Activated T-cell treated with anti-CD3 and anti-CD28 coated beads, Interleukin-2, amount 50 U/mL, for 4 hours (primary cell): ENCODE results near the gene ELMO1. TPM values are rescaled to one million over a fixed set of nuclear protein-coding genes. Genes with fewer than 3 reads are reported as not detected.

ENCODE experiments used
- ATAC-seq, 2 donors: fragments of 200-7000 bp; cut with Tn5 transposase; one replicate each; pipeline ENCODE4 v1.10.0; 2021
- DNase-seq: peaks from one replicate; pipeline ENCODE4 v3.0.0-alpha.2; 2020
- H3K27me3 Mint-ChIP-seq: one replicate; pipeline ENCODE4 v1.8.0; 2021; ENCODE audit warnings: low read depth, mixed read lengths
- H3K36me3 Mint-ChIP-seq: one replicate; pipeline ENCODE4 v1.8.0; 2022; ENCODE audit warnings: mixed read lengths; ENCODE audit not compliant: insufficient read depth
- H3K4me1 Mint-ChIP-seq: one replicate; pipeline ENCODE4 v1.8.0; 2021; ENCODE audit warnings: low read depth, mixed read lengths
- H3K4me3 Mint-ChIP-seq: one replicate; pipeline ENCODE4 v1.8.0; 2021; ENCODE audit warnings: mild to moderate bottlenecking, moderate library complexity, mixed read lengths
- H3K9me3 Mint-ChIP-seq: one replicate; pipeline ENCODE4 v1.8.0; 2021; ENCODE audit warnings: mixed read lengths
- total RNA-seq, 3 donors: library from RNA; stranded (reverse); gene quantifications; one replicate each; pipeline ENCODE4 v1.2.1, GENCODE V29; 2021

Gene ELMO1
- total RNA-seq, 3 donors from 2014 or later: 117 to 137 (median 118) TPM

GRCh38 chr7:37481154-37481553 is 32.5 kb upstream of the ELMO1 start:
- Mint-ChIP-seq H3K27me3 (peaks cover 5% of the 10 kb centered on the region), H3K4me3 (no peak overlapping the region), H3K9me3 (peaks cover 5% of the 10 kb centered on the region), H3K4me1 (no peaks in the 10 kb centered on the region), H3K36me3 (no peaks in the 10 kb centered on the region)
- ATAC-seq (no peak), DNase-seq (no peak)

- Mint-ChIP-seq H3K4me3 (no peak overlapping the region), H3K4me1 (no peaks in the 10 kb centered on the region), H3K27me3 (peaks cover 7% of the 10 kb centered on the region), H3K9me3 (peaks cover 5% of the 10 kb centered on the region), H3K36me3 (no peaks in the 10 kb centered on the region)
- no peak for DNase-seq
- no peak for ATAC-seq
Measured at GRCh38 chr7:37480041-37481031, 31.7 kb upstream of the ELMO1 start.

DNA sequence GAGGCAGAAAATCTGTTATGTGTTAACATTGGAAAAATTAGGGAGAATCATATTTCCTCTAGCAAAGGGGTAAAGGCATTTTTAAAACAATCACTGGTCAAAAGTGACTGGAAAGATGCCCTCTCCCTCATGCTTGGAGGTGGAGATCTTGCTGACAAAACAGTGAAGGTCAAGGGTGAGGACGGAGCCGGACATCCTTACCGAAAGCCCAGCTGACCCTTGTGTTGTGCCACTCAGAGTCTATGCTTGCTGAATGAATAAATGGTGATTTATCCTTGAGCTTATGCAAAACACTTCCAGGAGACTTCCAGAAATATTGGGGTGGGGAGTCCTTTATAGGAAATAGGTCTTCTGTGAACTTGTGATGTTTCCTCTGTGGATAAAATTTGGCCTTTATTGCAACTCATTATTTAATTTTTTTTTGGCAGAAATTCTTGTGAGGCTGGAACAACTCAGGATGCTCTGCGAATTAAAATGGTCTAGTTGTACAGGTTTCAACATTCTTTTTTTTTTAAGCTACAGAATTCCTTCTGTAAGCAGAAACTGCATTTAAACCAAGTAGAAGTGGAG is 28.3 kb upstream of the ELMO1 start:
- H3K4me3 Mint-ChIP-seq: no peak overlapping the region
- DNase-seq (no peak), ATAC-seq (no peak)
- H3K27me3 Mint-ChIP-seq: peaks cover 19% of the 10 kb centered on the region
- peaks cover 5% of the 10 kb centered on the region for H3K9me3 Mint-ChIP-seq
- no peaks in the 10 kb centered on the region for H3K36me3 Mint-ChIP-seq
- H3K4me1 Mint-ChIP-seq: no peaks in the 10 kb centered on the region

- H3K27me3 Mint-ChIP-seq: peaks cover 19% of the 10 kb centered on the region
- peaks cover 5% of the 10 kb centered on the region for H3K9me3 Mint-ChIP-seq
- no peaks in the 10 kb centered on the region for H3K4me1 Mint-ChIP-seq
- H3K4me3 Mint-ChIP-seq: no peak overlapping the region
- DNase-seq: no peak
- no peaks in the 10 kb centered on the region for H3K36me3 Mint-ChIP-seq
- ATAC-seq: no peak
Measured at GRCh38 chr7:37476428-37476827, 27.8 kb upstream of the ELMO1 start.

DNA sequence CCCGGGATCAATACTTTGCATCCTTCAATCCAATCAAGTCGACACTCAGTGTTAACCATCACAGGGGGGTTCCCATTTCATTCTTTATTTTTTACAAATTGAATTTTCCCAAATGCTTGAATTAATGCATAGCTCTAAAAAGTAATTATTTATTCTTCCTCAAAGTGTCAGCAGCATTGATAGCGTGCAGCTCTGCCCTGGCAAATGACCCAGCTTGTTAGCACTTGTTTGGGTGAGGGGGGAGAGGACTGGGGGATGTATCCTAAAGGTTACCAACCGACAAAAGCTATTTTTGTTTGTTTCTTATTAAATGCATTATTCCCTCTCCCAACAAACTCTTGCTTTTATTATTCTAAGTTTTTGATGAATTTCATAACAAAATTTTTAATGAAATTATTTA is 27.0 kb upstream of the ELMO1 start:
- Mint-ChIP-seq H3K9me3 (peaks cover 5% of the 10 kb centered on the region), H3K27me3 (peaks cover 18% of the 10 kb centered on the region), H3K4me1 (no peaks in the 10 kb centered on the region), H3K4me3 (no peak overlapping the region), H3K36me3 (no peaks in the 10 kb centered on the region)
- DNase-seq (no peak), ATAC-seq (no peak)

- H3K4me1 Mint-ChIP-seq: no peaks in the 10 kb centered on the region
- no peaks in the 10 kb centered on the region for H3K36me3 Mint-ChIP-seq
- H3K4me3 Mint-ChIP-seq: no peak overlapping the region
- H3K27me3 Mint-ChIP-seq: peaks cover 21% of the 10 kb centered on the region
- DNase-seq (no peak), ATAC-seq (no peak)
- H3K9me3 Mint-ChIP-seq: no peaks in the 10 kb centered on the region
Measured at GRCh38 chr7:37471619-37472018, 23.0 kb upstream of the ELMO1 start.

DNA sequence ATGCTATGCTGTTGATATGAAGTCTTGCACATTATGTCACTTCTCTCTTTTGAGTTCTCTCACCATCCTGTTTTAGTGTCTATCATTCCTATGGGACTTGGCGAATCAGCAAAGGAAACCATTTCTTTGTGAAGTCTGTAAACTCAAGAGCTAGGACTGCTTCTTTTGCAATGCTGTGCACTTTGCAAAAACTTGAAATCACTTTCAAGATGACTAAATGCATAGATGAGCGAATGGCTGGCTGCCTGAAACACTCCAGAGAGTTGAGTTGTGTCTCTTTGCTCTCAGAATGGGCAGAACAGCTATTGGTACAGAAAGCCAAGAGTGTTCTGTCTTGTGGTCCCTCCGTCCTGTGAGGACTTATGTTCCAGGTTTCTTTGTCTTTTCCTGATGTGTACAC is 18.3 kb upstream of the ELMO1 start:
- H3K4me3 Mint-ChIP-seq: no peak overlapping the region
- ATAC-seq (peak; percentile 37 to 50), DNase-seq (no peak)
- no peaks in the 10 kb centered on the region for H3K36me3 Mint-ChIP-seq
- peaks cover 18% of the 10 kb centered on the region for H3K27me3 Mint-ChIP-seq
- H3K4me1 Mint-ChIP-seq: no peaks in the 10 kb centered on the region
- no peaks in the 10 kb centered on the region for H3K9me3 Mint-ChIP-seq

DNA sequence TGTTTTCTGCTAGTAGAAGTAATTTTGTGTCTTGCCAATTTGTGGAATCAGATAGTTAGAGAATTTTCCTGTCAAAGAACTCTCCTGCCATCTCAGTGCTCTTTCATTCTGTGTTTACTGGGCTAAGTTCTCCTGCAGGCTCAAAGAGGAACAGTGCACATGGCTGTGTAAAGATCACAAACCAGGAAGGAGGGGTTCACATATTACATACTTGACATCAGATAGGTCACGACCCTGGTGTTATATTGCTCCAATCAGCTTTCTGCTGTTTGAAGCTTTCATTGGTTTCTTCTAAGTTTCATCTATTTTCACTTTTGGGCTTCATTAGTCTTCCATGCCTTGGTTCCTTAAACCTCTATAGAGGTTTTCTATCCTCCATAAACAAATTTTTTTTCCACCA is 13.5 kb upstream of the ELMO1 start:
- DNase-seq (no peak), ATAC-seq (no peak)
- no peak overlapping the region for H3K4me3 Mint-ChIP-seq
- H3K9me3 Mint-ChIP-seq: no peaks in the 10 kb centered on the region
- H3K36me3 Mint-ChIP-seq: no peaks in the 10 kb centered on the region
- H3K4me1 Mint-ChIP-seq: no peaks in the 10 kb centered on the region
- H3K27me3 Mint-ChIP-seq: peaks cover 15% of the 10 kb centered on the region

GRCh38 chr7:37455081-37455480 is 6.4 kb upstream of the ELMO1 start:
- ATAC-seq (no peak), DNase-seq (no peak)
- no peaks in the 10 kb centered on the region for H3K9me3 Mint-ChIP-seq
- no peak overlapping the region for H3K4me3 Mint-ChIP-seq
- H3K27me3 Mint-ChIP-seq: peaks cover 4% of the 10 kb centered on the region
- no peaks in the 10 kb centered on the region for H3K36me3 Mint-ChIP-seq
- peaks cover 3% of the 10 kb centered on the region for H3K4me1 Mint-ChIP-seq

GRCh38 chr7:37452346-37452745 is 3.7 kb upstream of the ELMO1 start:
- H3K27me3 Mint-ChIP-seq: peaks cover 2% of the 10 kb centered on the region
- peaks cover 2% of the 10 kb centered on the region for H3K36me3 Mint-ChIP-seq
- no peaks in the 10 kb centered on the region for H3K9me3 Mint-ChIP-seq
- DNase-seq (no peak), ATAC-seq (no peak)
- peaks cover 19% of the 10 kb centered on the region for H3K4me1 Mint-ChIP-seq
- H3K4me3 Mint-ChIP-seq: no peak overlapping the region

DNA sequence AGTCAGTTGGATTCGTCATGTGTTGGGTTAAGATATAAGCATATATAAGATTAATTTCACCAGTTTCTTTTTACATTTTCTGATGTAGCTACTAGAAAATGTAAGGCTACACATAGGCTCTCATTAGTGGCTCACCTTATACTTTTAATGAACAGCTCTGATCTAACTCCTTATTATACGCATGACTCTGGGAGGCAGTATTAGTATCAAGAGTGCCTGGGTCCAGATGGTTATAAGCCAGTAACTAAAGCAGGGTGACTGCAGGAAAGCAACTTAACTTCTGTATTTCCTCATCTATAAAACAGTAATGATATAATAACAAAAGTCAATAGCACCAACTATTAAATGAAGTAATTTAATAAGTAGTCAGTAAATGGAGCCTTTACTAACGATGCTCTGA is 1.4 kb upstream of the ELMO1 start:
- H3K36me3 Mint-ChIP-seq: peaks cover 7% of the 10 kb centered on the region
- H3K4me1 Mint-ChIP-seq: peaks cover 40% of the 10 kb centered on the region
- no peaks in the 10 kb centered on the region for H3K27me3 Mint-ChIP-seq
- DNase-seq (no peak), ATAC-seq (no peak)
- H3K9me3 Mint-ChIP-seq: no peaks in the 10 kb centered on the region
- H3K4me3 Mint-ChIP-seq: peak overlapping the region; percentile 95

GRCh38 chr7:37449621-37450020 is 957 bp upstream of the ELMO1 start:
- H3K27me3 Mint-ChIP-seq: no peaks in the 10 kb centered on the region
- DNase-seq: no peak
- H3K9me3 Mint-ChIP-seq: no peaks in the 10 kb centered on the region
- ATAC-seq: no peak
- H3K36me3 Mint-ChIP-seq: peaks cover 11% of the 10 kb centered on the region
- H3K4me1 Mint-ChIP-seq: peaks cover 44% of the 10 kb centered on the region
- peak overlapping the region; percentile 95 for H3K4me3 Mint-ChIP-seq

DNA sequence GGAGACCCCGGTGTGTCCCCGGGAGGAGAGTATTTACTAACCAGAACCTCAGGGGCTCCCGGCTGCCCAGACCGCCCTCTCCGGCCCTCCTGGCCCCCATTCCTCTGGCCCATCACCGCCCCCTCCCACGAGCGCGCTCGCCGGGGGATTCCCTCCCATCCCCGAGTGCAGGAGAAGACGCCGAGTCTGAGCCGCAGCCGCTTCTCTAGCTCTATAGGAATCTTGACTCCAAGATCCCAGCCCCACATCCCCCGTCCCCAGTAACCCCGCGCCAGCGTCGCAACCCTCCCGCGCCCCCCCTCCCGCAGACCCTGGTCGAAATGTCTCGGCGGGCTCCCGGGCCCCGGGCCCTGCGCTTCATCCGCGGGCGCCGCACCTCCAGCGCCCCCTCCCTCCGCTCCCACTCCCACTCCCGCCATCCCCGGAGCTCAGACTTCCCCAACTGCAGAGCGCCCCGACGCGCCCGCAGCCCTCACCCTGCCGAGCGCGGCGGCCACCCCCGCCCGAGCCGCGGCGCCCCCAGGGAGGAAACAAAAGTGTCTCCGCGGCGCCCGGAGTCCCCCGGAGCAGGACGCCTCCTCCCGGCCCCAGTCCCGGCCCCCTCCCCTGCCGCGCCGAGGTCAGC is 541 bp downstream of the ELMO1 start:
- ATAC-seq (peak; percentile 34), DNase-seq (peak; percentile 34)
- no peaks in the 10 kb centered on the region for H3K9me3 Mint-ChIP-seq
- peaks cover 17% of the 10 kb centered on the region for H3K36me3 Mint-ChIP-seq
- H3K4me1 Mint-ChIP-seq: peaks cover 56% of the 10 kb centered on the region
- no peaks in the 10 kb centered on the region for H3K27me3 Mint-ChIP-seq
- peak overlapping the region; percentile 95 for H3K4me3 Mint-ChIP-seq

GRCh38 chr7:37446371-37446770 is 2.3 kb downstream of the ELMO1 start:
- peaks cover 74% of the 10 kb centered on the region for H3K4me1 Mint-ChIP-seq
- no peaks in the 10 kb centered on the region for H3K27me3 Mint-ChIP-seq
- DNase-seq (no peak), ATAC-seq (no peak)
- H3K36me3 Mint-ChIP-seq: peaks cover 20% of the 10 kb centered on the region
- peak overlapping the region; percentile 95 for H3K4me3 Mint-ChIP-seq
- no peaks in the 10 kb centered on the region for H3K9me3 Mint-ChIP-seq
